ENCODE measurements around the gene CACNA1F. TPM values are rescaled to one million over a fixed set of nuclear protein-coding genes. Genes with fewer than 3 reads are reported as not detected.

CACNA1F gene
- total RNA-seq, 2 experiments from 2014 or later = not detected

DNA sequence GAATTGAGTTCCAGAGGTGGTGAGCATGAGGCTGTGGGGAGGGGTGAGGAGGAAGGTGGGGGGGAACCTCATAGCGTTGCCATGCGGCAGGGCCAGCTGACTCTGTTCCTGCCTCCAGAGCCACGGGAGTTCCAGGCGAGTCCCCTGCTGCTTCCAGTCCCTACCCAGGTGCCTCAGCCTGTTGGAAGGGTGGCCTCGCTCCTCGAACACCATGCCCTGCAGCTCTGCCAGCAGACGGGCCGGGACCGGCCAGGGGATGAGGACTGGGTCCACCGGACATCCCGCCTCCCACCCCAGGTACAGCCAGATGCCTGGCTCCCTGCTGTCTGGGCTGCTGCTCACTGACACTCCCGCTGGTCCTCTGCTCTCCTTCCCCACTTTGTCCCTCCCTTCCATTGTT lies 10.0 kb upstream of the CACNA1F start:
- Histone ChIP-seq H3K4me3 (ENCODE audit: low read depth, low read length, poor library complexity, severe bottlenecking) (no peak overlapping the region), H2AFZ (ENCODE audit: low read length) (no peak overlapping the region), H3K4me1 (ENCODE audit: insufficient read depth, low read length, poor library complexity, severe bottlenecking) (no peaks in the 10 kb centered on the region), H3K9me3 (ENCODE audit: low read length) (no peaks in the 10 kb centered on the region), H4K20me1 (ENCODE audit: insufficient read depth, low read length) (no peaks in the 10 kb centered on the region), H3K79me2 (ENCODE audit: insufficient read depth, low read depth, low read length) (no peaks in the 10 kb centered on the region), H3K27ac (ENCODE audit: low read depth, low read length, poor library complexity, severe bottlenecking) (no peak overlapping the region), H3K36me3 (ENCODE audit: insufficient read depth, low read length) (no peaks in the 10 kb centered on the region), H3K4me2 (ENCODE audit: low read length) (no peak overlapping the region), H3K9me2 (ENCODE audit: insufficient read depth, low read length) (no peaks in the 10 kb centered on the region)
- intact Hi-C loops (cut with micrococcal nuclease; ENCODE audit: unreplicated experiment) = no loop called here
- TF ChIP-seq, protein P1, sequence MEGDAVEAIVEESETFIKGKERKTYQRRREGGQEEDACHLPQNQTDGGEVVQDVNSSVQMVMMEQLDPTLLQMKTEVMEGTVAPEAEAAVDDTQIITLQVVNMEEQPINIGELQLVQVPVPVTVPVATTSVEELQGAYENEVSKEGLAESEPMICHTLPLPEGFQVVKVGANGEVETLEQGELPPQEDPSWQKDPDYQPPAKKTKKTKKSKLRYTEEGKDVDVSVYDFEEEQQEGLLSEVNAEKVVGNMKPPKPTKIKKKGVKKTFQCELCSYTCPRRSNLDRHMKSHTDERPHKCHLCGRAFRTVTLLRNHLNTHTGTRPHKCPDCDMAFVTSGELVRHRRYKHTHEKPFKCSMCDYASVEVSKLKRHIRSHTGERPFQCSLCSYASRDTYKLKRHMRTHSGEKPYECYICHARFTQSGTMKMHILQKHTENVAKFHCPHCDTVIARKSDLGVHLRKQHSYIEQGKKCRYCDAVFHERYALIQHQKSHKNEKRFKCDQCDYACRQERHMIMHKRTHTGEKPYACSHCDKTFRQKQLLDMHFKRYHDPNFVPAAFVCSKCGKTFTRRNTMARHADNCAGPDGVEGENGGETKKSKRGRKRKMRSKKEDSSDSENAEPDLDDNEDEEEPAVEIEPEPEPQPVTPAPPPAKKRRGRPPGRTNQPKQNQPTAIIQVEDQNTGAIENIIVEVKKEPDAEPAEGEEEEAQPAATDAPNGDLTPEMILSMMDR (conservative IDR thresholded peaks at IDR 0.05; ENCODE audit: low read length) = no peak
- TF ChIP-seq EZH2phosphoT487 (IDR thresholded peaks at IDR 0.05; ENCODE audit: borderline replicate concordance, low read depth, low read length) = no peak
- no peak for DNase-seq (ENCODE audit: low spot score)
- BruUV-seq (replicated peaks) = no TSS peak
- POLR2A ChIA-PET = no interaction called here
- CTCF ChIA-PET (ENCODE audit: unreplicated experiment) = no interaction called here

DNA sequence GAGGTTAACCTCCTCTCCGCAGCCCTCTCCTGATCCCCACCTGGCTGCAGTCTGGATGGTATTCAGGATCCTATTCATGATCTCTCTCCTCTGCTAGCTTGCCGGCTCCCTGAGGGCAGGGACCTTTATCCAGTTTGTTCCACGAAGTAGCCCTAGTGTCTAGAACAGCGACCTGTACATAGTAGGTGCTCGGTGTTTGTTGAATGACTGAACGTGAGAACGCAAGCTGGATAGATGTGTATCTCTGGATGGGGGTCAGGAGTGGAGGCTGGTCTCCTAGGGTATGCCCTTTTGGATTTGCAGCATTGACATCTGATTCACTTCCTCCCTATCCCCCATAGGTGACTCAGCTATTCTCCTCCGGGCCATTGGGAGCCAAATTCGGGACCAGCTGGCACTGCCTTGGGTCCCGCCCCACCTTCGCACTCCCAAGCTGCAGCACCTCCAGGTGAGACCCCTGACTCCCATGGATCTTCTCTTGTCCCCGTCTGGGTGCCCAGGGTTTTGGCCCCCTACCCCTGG lies 9.5 kb upstream of the CACNA1F start:
- no peaks in the 10 kb centered on the region for H3K9me3 ChIP-seq (ENCODE audit: low read length)
- intact Hi-C loops (cut with micrococcal nuclease; ENCODE audit: unreplicated experiment) = no loop called here
- H3K4me1 ChIP-seq (ENCODE audit: insufficient read depth, low read length, poor library complexity, severe bottlenecking) = no peaks in the 10 kb centered on the region
- H3K4me2 ChIP-seq (ENCODE audit: low read length) = no peak overlapping the region
- no peak for DNase-seq (ENCODE audit: low spot score)
- no peaks in the 10 kb centered on the region for H3K36me3 ChIP-seq (ENCODE audit: insufficient read depth, low read length)
- H3K79me2 ChIP-seq (ENCODE audit: insufficient read depth, low read depth, low read length) = no peaks in the 10 kb centered on the region
- H3K9me2 ChIP-seq (ENCODE audit: insufficient read depth, low read length) = no peaks in the 10 kb centered on the region
- POLR2A ChIA-PET = no interaction called here
- no peak overlapping the region for H2AFZ ChIP-seq (ENCODE audit: low read length)
- H3K4me3 ChIP-seq (ENCODE audit: low read depth, low read length, poor library complexity, severe bottlenecking) = no peak overlapping the region
- TF ChIP-seq EZH2phosphoT487 (IDR thresholded peaks at IDR 0.05; ENCODE audit: borderline replicate concordance, low read depth, low read length) = no peak
- TF ChIP-seq, protein P1 (conservative IDR thresholded peaks at IDR 0.05; ENCODE audit: low read length) = no peak
- CTCF ChIA-PET (ENCODE audit: unreplicated experiment) = no interaction called here
- no peaks in the 10 kb centered on the region for H4K20me1 ChIP-seq (ENCODE audit: insufficient read depth, low read length)
- no TSS peak for BruUV-seq (replicated peaks)
- no peak overlapping the region for H3K27ac ChIP-seq (ENCODE audit: low read depth, low read length, poor library complexity, severe bottlenecking)

DNA sequence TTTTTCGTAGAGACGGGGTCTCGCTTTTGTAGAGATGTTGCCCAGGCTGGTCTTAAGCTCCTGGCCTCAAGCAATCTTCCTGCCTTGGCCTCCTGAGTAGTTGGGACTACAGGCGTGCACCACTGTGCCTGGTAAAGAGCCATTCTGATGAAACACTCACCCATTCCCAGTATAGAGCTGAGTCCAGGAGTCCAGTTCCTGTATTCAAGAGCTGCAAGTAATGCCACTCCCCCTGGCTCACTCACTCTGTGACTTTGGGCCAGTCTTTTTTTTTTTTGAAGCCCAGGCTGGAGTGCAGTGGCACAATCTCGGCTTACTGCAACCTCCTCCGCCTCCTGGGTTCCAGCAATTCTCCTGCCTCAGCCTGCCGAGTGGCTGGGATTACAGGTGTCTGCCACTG lies 5.6 kb upstream of the CACNA1F start:
- no TSS peak for BruUV-seq (replicated peaks)
- H3K36me3 ChIP-seq (ENCODE audit: insufficient read depth, low read length) = no peaks in the 10 kb centered on the region
- intact Hi-C loops (cut with micrococcal nuclease; ENCODE audit: unreplicated experiment) = no loop called here
- H3K4me3 ChIP-seq (ENCODE audit: low read depth, low read length, poor library complexity, severe bottlenecking) = no peak overlapping the region
- POLR2A ChIA-PET = no interaction called here
- no peaks in the 10 kb centered on the region for H3K79me2 ChIP-seq (ENCODE audit: insufficient read depth, low read depth, low read length)
- no peaks in the 10 kb centered on the region for H3K9me3 ChIP-seq (ENCODE audit: low read length)
- H3K4me1 ChIP-seq (ENCODE audit: insufficient read depth, low read length, poor library complexity, severe bottlenecking) = no peaks in the 10 kb centered on the region
- H2AFZ ChIP-seq (ENCODE audit: low read length) = no peak overlapping the region
- H3K9me2 ChIP-seq (ENCODE audit: insufficient read depth, low read length) = no peaks in the 10 kb centered on the region
- no peak overlapping the region for H3K4me2 ChIP-seq (ENCODE audit: low read length)
- no peaks in the 10 kb centered on the region for H4K20me1 ChIP-seq (ENCODE audit: insufficient read depth, low read length)
- DNase-seq (ENCODE audit: low spot score) = no peak
- no peak overlapping the region for H3K27ac ChIP-seq (ENCODE audit: low read depth, low read length, poor library complexity, severe bottlenecking)
- no peak for TF ChIP-seq EZH2phosphoT487 (IDR thresholded peaks at IDR 0.05; ENCODE audit: borderline replicate concordance, low read depth, low read length)
- TF ChIP-seq, protein P1 (conservative IDR thresholded peaks at IDR 0.05; ENCODE audit: low read length) = no peak
- CTCF ChIA-PET (ENCODE audit: unreplicated experiment) = no interaction called here

Data from OCI-LY7 (cell line).